Trophoblast cell (in vitro differentiated cells and primary cell): ENCODE measurements around the gene COPE.
"Not testable (repeated sequence)": the region's sequence is repeated elsewhere in the genome, so short reads cannot be mapped to it uniquely, and the experiment has no call there.

ENCODE experiments used
- DNase-seq, 2 donors: peaks; one replicate each; pipeline ENCODE4 v3.0.0-alpha.2; 2016
- H2AFZ ChIP-seq: 2 replicates; pipeline ENCODE4 v1.6.1; 2013; ENCODE audit warnings: low read length, moderate library complexity, mild to moderate bottlenecking; ENCODE audit not compliant: insufficient read depth, poor library complexity
- H2AK5ac ChIP-seq: 2 replicates; pipeline ENCODE4 v1.6.1; 2013; ENCODE audit warnings: mild to moderate bottlenecking, low read length
- H2BK120ac ChIP-seq: 2 replicates; pipeline ENCODE4 v1.6.1; 2013; ENCODE audit warnings: low read length, mild to moderate bottlenecking, moderate library complexity; ENCODE audit not compliant: insufficient read depth, poor library complexity
- H2BK12ac ChIP-seq: 2 replicates; pipeline ENCODE4 v1.6.1; 2013; ENCODE audit warnings: mild to moderate bottlenecking, low read length, moderate library complexity
- H2BK5ac ChIP-seq: 2 replicates; pipeline ENCODE4 v1.6.1; 2013; ENCODE audit warnings: low read length, low read depth, moderate library complexity, mild to moderate bottlenecking; ENCODE audit not compliant: poor library complexity
- H3K14ac ChIP-seq: 2 replicates; pipeline ENCODE4 v1.6.1; 2013; ENCODE audit warnings: mild to moderate bottlenecking, low read length
- H3K18ac ChIP-seq: 2 replicates; pipeline ENCODE4 v1.6.1; 2013; ENCODE audit warnings: mild to moderate bottlenecking, low read length
- H3K23ac ChIP-seq: 2 replicates; pipeline ENCODE4 v1.6.1; 2013; ENCODE audit warnings: low read length
- H3K27ac ChIP-seq: 2 replicates; pipeline ENCODE4 v1.5.1; 2013; ENCODE audit warnings: low read depth, mild to moderate bottlenecking, inconsistent platforms, low read length, moderate library complexity
- H3K27me3 ChIP-seq: 2 replicates; pipeline ENCODE4 v1.6.1; 2013; ENCODE audit warnings: inconsistent platforms, mild to moderate bottlenecking, low read length, moderate library complexity; ENCODE audit not compliant: insufficient read depth
- H3K36me3 ChIP-seq, 2 experiments: 1 replicate in 1 of 2; 2 replicates in 1 of 2; pipeline ENCODE4 v1.6.1; 2013; ENCODE audit warnings: low read length in 2 of 2, mild to moderate bottlenecking in 2 of 2, moderate library complexity in 1 of 2; ENCODE audit not compliant: insufficient read depth in 2 of 2, control insufficient read depth in 1 of 2
- H3K4ac ChIP-seq: 2 replicates; pipeline ENCODE4 v1.6.1; 2013; ENCODE audit warnings: low read depth, mild to moderate bottlenecking, low read length, moderate library complexity
- H3K4me1 ChIP-seq, 2 experiments: 1 replicate in 1 of 2; 2 replicates in 1 of 2; pipeline ENCODE4 v1.6.1; 2013; ENCODE audit warnings: low read length in 2 of 2, mild to moderate bottlenecking in 2 of 2, moderate library complexity in 1 of 2; ENCODE audit not compliant: insufficient read depth in 2 of 2, control insufficient read depth in 1 of 2
- H3K4me2 ChIP-seq: 2 replicates; pipeline ENCODE4 v1.6.1; 2013; ENCODE audit warnings: inconsistent platforms, mild to moderate bottlenecking, low read length, moderate library complexity
- H3K4me3 ChIP-seq: 2 replicates; pipeline ENCODE4 v1.5.1; 2013; ENCODE audit warnings: mild to moderate bottlenecking, low read depth, low read length, inconsistent platforms
- H3K79me1 ChIP-seq: one replicate; pipeline ENCODE4 v1.6.1; 2013; ENCODE audit warnings: low read length
- H3K79me2 ChIP-seq: 2 replicates; pipeline ENCODE4 v1.6.1; 2013; ENCODE audit warnings: low read length, mild to moderate bottlenecking; ENCODE audit not compliant: control insufficient read depth, insufficient read depth, poor library complexity
- H3K9ac ChIP-seq: 2 replicates; pipeline ENCODE4 v1.6.1; 2013; ENCODE audit warnings: mild to moderate bottlenecking, low read length
- H3K9me3 ChIP-seq: 2 replicates; pipeline ENCODE4 v1.6.1; 2013; ENCODE audit warnings: low read depth, mild to moderate bottlenecking, control low read depth, inconsistent platforms, low read length; ENCODE audit not compliant: insufficient read depth
- H4K12ac ChIP-seq: 2 replicates; pipeline ENCODE4 v1.6.1; 2013; ENCODE audit warnings: low read depth, mild to moderate bottlenecking, low read length, moderate library complexity
- H4K8ac ChIP-seq: 2 replicates; pipeline ENCODE4 v1.6.1; 2013; ENCODE audit warnings: low read depth, mild to moderate bottlenecking, low read length, moderate library complexity
- H4K91ac ChIP-seq: one replicate; pipeline ENCODE4 v1.6.1; 2013; ENCODE audit warnings: low read depth, mild to moderate bottlenecking, low read length, moderate library complexity
- WGBS: extraction: QIAGEN DNeasy Blood & Tissue Kit; methylation state at CpG from one replicate; pipeline ENCODE4 v1.1.7; 2013; ENCODE audit warnings: missing lambda C conversion rate; ENCODE audit not compliant: insufficient read length, insufficient coverage; ENCODE audit errors: extremely low coverage; 5-methylcytosine and 5-hydroxymethylcytosine counted together

The COPE gene

GRCh38 chr19:18902519-18902918 is 16.7 kb downstream of the COPE start:
- H2BK12ac ChIP-seq, H4K12ac ChIP-seq, H2BK5ac ChIP-seq, H2AFZ ChIP-seq, H3K4me2 ChIP-seq, H3K27me3 ChIP-seq, H4K8ac ChIP-seq, H3K14ac ChIP-seq, H3K4ac ChIP-seq, H2AK5ac ChIP-seq, H3K18ac ChIP-seq, H3K4me3 ChIP-seq, H3K79me1 ChIP-seq, H4K91ac ChIP-seq, H3K79me2 ChIP-seq, H3K27ac ChIP-seq, H3K9ac ChIP-seq, H3K23ac ChIP-seq, DNase-seq, H3K9me3 ChIP-seq, H2BK120ac ChIP-seq, H3K4me1 ChIP-seq: not testable (repeated sequence)
- no CpG with 5 or more reads among the region's 5 CpGs for WGBS
- H3K36me3 ChIP-seq = peaks cover 70 to 74% of the 10 kb centered on the region in 2 experiments

- Histone ChIP-seq H3K23ac (no peak overlapping the region), H2BK120ac (no peak overlapping the region), H3K14ac (no peak overlapping the region), H3K9me3 (peaks cover 7% of the 10 kb centered on the region), H3K4ac (no peak overlapping the region), H3K18ac (no peak overlapping the region), H3K27me3 (no peaks in the 10 kb centered on the region), H3K79me2 (no peaks in the 10 kb centered on the region), H3K4me3 (no peak overlapping the region), H4K8ac (no peak overlapping the region), H3K36me3 (peaks cover 59 to 64% of the 10 kb centered on the region in 2 experiments), H3K4me1 (peaks cover 7 to 8% of the 10 kb centered on the region in 2 experiments), H2AK5ac (no peak overlapping the region), H4K91ac (no peak overlapping the region), H2BK5ac (no peak overlapping the region), H3K27ac (no peak overlapping the region), H2BK12ac (no peak overlapping the region), H2AFZ (no peak overlapping the region), H3K4me2 (no peak overlapping the region), H3K9ac (no peak overlapping the region), H4K12ac (no peak overlapping the region), H3K79me1 (no peaks in the 10 kb centered on the region)
- WGBS = 100% methylated on average over 2 of the region's 7 CpGs
- DNase-seq = no peak
Measured at GRCh38 chr19:18901491-18901890, 17.7 kb downstream of the COPE start.

GRCh38 chr19:18900700-18901481 is 18.3 kb downstream of the COPE start:
- no peak overlapping the region for H3K23ac ChIP-seq
- no peak overlapping the region for H4K91ac ChIP-seq
- no peak overlapping the region for H2BK5ac ChIP-seq
- WGBS = no CpG with 5 or more reads among the region's 17 CpGs
- DNase-seq = no peak
- H3K4me2 ChIP-seq = no peak overlapping the region
- peaks cover 7% of the 10 kb centered on the region for H3K9me3 ChIP-seq
- H3K79me2 ChIP-seq = no peaks in the 10 kb centered on the region
- H2AK5ac ChIP-seq = no peak overlapping the region
- peaks cover 7 to 8% of the 10 kb centered on the region in 2 experiments for H3K4me1 ChIP-seq
- H3K14ac ChIP-seq = no peak overlapping the region
- H3K18ac ChIP-seq = no peak overlapping the region
- H2BK120ac ChIP-seq = no peak overlapping the region
- H3K4ac ChIP-seq = no peak overlapping the region
- H3K27ac ChIP-seq = no peak overlapping the region
- no peak overlapping the region for H3K4me3 ChIP-seq
- H3K9ac ChIP-seq = no peak overlapping the region
- no peak overlapping the region for H2BK12ac ChIP-seq
- no peak overlapping the region for H4K12ac ChIP-seq
- no peak overlapping the region for H2AFZ ChIP-seq
- H3K79me1 ChIP-seq = no peaks in the 10 kb centered on the region
- H3K36me3 ChIP-seq = peaks cover 53 to 58% of the 10 kb centered on the region in 2 experiments
- H4K8ac ChIP-seq = no peak overlapping the region
- H3K27me3 ChIP-seq = no peaks in the 10 kb centered on the region

GRCh38 chr19:18899624-18900560 is 19.3 kb downstream of the COPE start:
- Histone ChIP-seq H3K4ac (no peak overlapping the region), H3K9me3 (peaks cover 9% of the 10 kb centered on the region), H4K12ac (no peak overlapping the region), H2BK5ac (no peak overlapping the region), H3K36me3 (peaks cover 43 to 48% of the 10 kb centered on the region in 2 experiments), H3K4me1 (peaks cover 7 to 11% of the 10 kb centered on the region in 2 experiments), H3K79me1 (peaks cover 2% of the 10 kb centered on the region), H3K4me2 (no peak overlapping the region), H3K27ac (no peak overlapping the region), H3K4me3 (no peak overlapping the region), H3K23ac (no peak overlapping the region), H4K91ac (no peak overlapping the region), H2AK5ac (no peak overlapping the region), H3K14ac (no peak overlapping the region), H2BK12ac (no peak overlapping the region), H3K18ac (no peak overlapping the region), H2BK120ac (no peak overlapping the region), H2AFZ (no peak overlapping the region), H3K9ac (no peak overlapping the region), H4K8ac (no peak overlapping the region), H3K79me2 (no peaks in the 10 kb centered on the region), H3K27me3 (peaks cover 6% of the 10 kb centered on the region)
- DNase-seq = no peak
- WGBS = no CpG with 5 or more reads among the region's 20 CpGs
